WTC11 (cell line): ENCODE measurements around the gene NFATC2. TPM values are rescaled to one million over a fixed set of nuclear protein-coding genes. Genes with fewer than 3 reads are reported as not detected.

ENCODE experiments used
- ATAC-seq: fragments of 200-7000 bp; cut with Tn5 transposase; 2 replicates; pipeline ENCODE4 v1.10.0; 2021; ENCODE audit warnings: mild to moderate bottlenecking, moderate library complexity
- CTCF ChIA-PET: fragments of 300-600 bp; sonication (Branson Sonifier 250); formaldehyde crosslinking; loops from one replicate; lab custom pipeline; 2021; ENCODE audit warnings: antibody characterized with exemption; lab: Charles Lee
- POLR2A ChIA-PET: fragments of 350-600 bp; sonication (Branson Sonifier 250); formaldehyde crosslinking; loops from one replicate; lab custom pipeline; 2021; ENCODE audit warnings: antibody characterized with exemption; lab: Charles Lee
- DNase-seq: peaks from one replicate; pipeline ENCODE4 v3.0.0; 2021; ENCODE audit warnings: low spot score
- H3K27ac Mint-ChIP-seq: 2 replicates; pipeline ENCODE4 v1.8.0; 2021; ENCODE audit warnings: mixed read lengths
- H3K27me3 Mint-ChIP-seq: 2 replicates; pipeline ENCODE4 v1.8.0; 2021; ENCODE audit warnings: low read depth, mild to moderate bottlenecking, moderate library complexity, mixed read lengths
- H3K36me3 Mint-ChIP-seq: 2 replicates; pipeline ENCODE4 v1.8.0; 2021; ENCODE audit warnings: mixed read lengths
- H3K4me1 Mint-ChIP-seq: 2 replicates; pipeline ENCODE4 v1.8.0; 2022; ENCODE audit warnings: mixed read lengths
- H3K4me3 Mint-ChIP-seq: 2 replicates; pipeline ENCODE4 v1.8.0; 2021; ENCODE audit warnings: mild to moderate bottlenecking, moderate library complexity, mixed read lengths
- H3K9me3 Mint-ChIP-seq: 2 replicates; pipeline ENCODE4 v1.8.0; 2021; ENCODE audit warnings: mixed read lengths
- ATF1 ChIP-seq: sonication (generic); formaldehyde crosslinking; IDR thresholded peaks from 2 replicates; pipeline ENCODE4 v1.8.1; 2023; ENCODE audit warnings: mild to moderate bottlenecking, moderate library complexity, missing genetic modification reagents
- EMX1 ChIP-seq: fragments of 250-450 bp; sonication (Bioruptor Pico); IDR thresholded peaks from 2 replicates; pipeline ENCODE4 v1.8.0; 2021; ENCODE audit warnings: mild to moderate bottlenecking
- NR1H2 ChIP-seq: sonication (generic); formaldehyde crosslinking; IDR thresholded peaks from 2 replicates; pipeline ENCODE4 v1.9.0; 2021; ENCODE audit warnings: mild to moderate bottlenecking, moderate library complexity, missing genetic modification reagents
- NR2C2 ChIP-seq: sonication (generic); formaldehyde crosslinking; IDR thresholded peaks from 2 replicates; pipeline ENCODE4 v1.8.0; 2022; ENCODE audit warnings: mild to moderate bottlenecking, missing genetic modification reagents
- RORB ChIP-seq: fragments of 250-450 bp; sonication (Bioruptor Pico); IDR thresholded peaks from 2 replicates; pipeline ENCODE4 v1.9.0; 2021; ENCODE audit warnings: mild to moderate bottlenecking
- SOX15 ChIP-seq: fragments of 250-450 bp; sonication (Bioruptor Pico); IDR thresholded peaks from 2 replicates; pipeline ENCODE4 v1.9.0; 2021; ENCODE audit warnings: mild to moderate bottlenecking
- TEAD1 ChIP-seq: sonication (generic); formaldehyde crosslinking; IDR thresholded peaks from 2 replicates; pipeline ENCODE4 v1.8.0; 2022; ENCODE audit warnings: mild to moderate bottlenecking, missing genetic modification reagents
- TEAD4 ChIP-seq: sonication (generic); formaldehyde crosslinking; IDR thresholded peaks from 2 replicates; pipeline ENCODE4 v1.8.0; 2022; ENCODE audit warnings: mild to moderate bottlenecking, missing genetic modification reagents
- ZNF423 ChIP-seq: fragments of 250-450 bp; sonication (Bioruptor Pico); IDR thresholded peaks from 2 replicates; pipeline ENCODE4 v2.1.2; 2022; ENCODE audit warnings: mild to moderate bottlenecking, moderate library complexity
- ZNF671 ChIP-seq: fragments of 250-450 bp; sonication (Bioruptor Pico); IDR thresholded peaks from 2 replicates; pipeline ENCODE4 v1.8.0; 2021; ENCODE audit warnings: mild to moderate bottlenecking
- total RNA-seq: library from RNA; stranded (reverse); gene quantifications from 3 replicates; pipeline ENCODE4 v1.2.3, GENCODE V29; 2021
- TF ChIP-seq, protein P1 (sequence below): sonication (generic); formaldehyde crosslinking; IDR thresholded peaks from 2 replicates; pipeline ENCODE4 v1.8.0; 2022; ENCODE audit warnings: missing genetic modification reagents
- TF ChIP-seq, protein P2 (sequence below): sonication (generic); formaldehyde crosslinking; IDR thresholded peaks from 2 replicates; pipeline ENCODE4 v1.8.1; 2022; ENCODE audit warnings: low read depth, missing genetic modification reagents, borderline replicate concordance
- TF ChIP-seq, protein P3 (sequence below): sonication (generic); formaldehyde crosslinking; IDR thresholded peaks from 2 replicates; pipeline ENCODE4 v1.8.1; 2022; ENCODE audit warnings: mild to moderate bottlenecking, missing genetic modification reagents, moderate library complexity, borderline replicate concordance
- TF ChIP-seq, protein P4 (sequence below): sonication (generic); formaldehyde crosslinking; IDR thresholded peaks from 2 replicates; pipeline ENCODE4 v1.8.1; 2023; ENCODE audit warnings: mild to moderate bottlenecking, missing genetic modification reagents, moderate library complexity
- TF ChIP-seq, protein P5 (sequence below): sonication (generic); formaldehyde crosslinking; conservative IDR thresholded peaks from 2 replicates; pipeline ENCODE4 v1.8.1; 2022; ENCODE audit warnings: mild to moderate bottlenecking, missing genetic modification reagents

NFATC2 gene
- total RNA-seq, 1 experiment from 2014 or later: 1.7 TPM

DNA sequence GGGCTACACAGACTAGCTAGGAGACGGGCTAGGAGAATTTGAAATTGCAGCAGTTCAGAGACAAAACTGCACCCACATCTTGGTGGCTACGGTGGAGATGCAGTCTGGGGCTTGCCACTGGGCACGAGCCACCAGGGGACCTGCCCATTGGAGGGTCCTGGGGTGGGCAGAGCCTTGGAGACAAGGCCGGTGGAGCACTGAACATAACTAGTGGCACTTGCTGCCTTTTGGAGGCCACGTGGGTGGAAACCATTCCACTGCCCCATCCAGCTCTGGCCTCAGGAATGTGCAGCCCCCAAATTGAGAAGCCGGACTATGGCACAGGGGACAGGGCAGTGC is 113.4 kb downstream of the NFATC2 start (continued):
- TF ChIP-seq, protein P1, sequence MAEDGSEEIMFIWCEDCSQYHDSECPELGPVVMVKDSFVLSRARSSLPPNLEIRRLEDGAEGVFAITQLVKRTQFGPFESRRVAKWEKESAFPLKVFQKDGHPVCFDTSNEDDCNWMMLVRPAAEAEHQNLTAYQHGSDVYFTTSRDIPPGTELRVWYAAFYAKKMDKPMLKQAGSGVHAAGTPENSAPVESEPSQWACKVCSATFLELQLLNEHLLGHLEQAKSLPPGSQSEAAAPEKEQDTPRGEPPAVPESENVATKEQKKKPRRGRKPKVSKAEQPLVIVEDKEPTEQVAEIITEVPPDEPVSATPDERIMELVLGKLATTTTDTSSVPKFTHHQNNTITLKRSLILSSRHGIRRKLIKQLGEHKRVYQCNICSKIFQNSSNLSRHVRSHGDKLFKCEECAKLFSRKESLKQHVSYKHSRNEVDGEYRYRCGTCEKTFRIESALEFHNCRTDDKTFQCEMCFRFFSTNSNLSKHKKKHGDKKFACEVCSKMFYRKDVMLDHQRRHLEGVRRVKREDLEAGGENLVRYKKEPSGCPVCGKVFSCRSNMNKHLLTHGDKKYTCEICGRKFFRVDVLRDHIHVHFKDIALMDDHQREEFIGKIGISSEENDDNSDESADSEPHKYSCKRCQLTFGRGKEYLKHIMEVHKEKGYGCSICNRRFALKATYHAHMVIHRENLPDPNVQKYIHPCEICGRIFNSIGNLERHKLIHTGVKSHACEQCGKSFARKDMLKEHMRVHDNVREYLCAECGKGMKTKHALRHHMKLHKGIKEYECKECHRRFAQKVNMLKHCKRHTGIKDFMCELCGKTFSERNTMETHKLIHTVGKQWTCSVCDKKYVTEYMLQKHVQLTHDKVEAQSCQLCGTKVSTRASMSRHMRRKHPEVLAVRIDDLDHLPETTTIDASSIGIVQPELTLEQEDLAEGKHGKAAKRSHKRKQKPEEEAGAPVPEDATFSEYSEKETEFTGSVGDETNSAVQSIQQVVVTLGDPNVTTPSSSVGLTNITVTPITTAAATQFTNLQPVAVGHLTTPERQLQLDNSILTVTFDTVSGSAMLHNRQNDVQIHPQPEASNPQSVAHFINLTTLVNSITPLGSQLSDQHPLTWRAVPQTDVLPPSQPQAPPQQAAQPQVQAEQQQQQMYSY: no peak

DNA sequence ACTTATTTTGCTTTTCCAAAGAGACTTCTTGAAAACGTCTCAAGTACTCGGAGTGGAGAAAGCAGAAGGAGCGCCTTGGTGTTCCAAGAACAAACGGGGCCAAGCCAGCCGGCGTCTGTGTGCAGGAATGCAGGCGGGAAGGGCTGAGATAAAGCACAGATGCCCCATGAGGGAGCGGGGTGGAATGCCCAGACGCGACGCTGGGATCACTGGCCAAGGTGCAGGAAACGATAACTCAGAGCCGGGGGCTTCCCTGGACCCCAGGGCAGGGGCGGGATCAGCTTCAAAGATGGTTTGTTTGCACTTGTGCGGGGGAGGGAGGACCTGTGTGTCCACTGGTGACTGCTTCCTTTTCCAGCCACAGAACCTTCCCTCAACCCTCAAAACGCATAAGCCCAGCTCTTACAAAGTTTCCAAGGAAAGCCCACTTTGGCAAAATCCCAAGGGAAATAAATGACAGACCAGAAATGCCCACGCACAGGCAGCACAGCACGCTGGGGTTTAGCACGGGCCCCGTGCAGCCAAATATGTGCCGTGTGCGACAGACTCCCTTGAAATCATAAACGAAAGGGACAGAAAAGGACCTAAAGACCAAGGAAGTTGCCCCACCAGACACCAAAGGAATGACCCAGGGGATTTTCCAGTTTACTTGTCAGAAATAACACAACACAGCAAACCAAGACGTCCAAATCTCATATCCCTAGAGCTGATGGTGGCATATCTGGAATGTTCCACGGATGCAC is 113.9 kb downstream of the NFATC2 start:
- no peaks in the 10 kb centered on the region for H3K27me3 Mint-ChIP-seq
- POLR2A ChIA-PET: no interaction called here
- H3K36me3 Mint-ChIP-seq: no peaks in the 10 kb centered on the region
- peak; percentile 43 for DNase-seq
- no peak overlapping the region for H3K4me3 Mint-ChIP-seq
- no peak for TF ChIP-seq NR1H2 (CRISPR knock-in tag)
- TF ChIP-seq, protein P2, sequence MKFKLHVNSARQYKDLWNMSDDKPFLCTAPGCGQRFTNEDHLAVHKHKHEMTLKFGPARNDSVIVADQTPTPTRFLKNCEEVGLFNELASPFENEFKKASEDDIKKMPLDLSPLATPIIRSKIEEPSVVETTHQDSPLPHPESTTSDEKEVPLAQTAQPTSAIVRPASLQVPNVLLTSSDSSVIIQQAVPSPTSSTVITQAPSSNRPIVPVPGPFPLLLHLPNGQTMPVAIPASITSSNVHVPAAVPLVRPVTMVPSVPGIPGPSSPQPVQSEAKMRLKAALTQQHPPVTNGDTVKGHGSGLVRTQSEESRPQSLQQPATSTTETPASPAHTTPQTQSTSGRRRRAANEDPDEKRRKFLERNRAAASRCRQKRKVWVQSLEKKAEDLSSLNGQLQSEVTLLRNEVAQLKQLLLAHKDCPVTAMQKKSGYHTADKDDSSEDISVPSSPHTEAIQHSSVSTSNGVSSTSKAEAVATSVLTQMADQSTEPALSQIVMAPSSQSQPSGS (CRISPR knock-in tag): no peak
- TF ChIP-seq TEAD4 (CRISPR knock-in tag): no peak
- TF ChIP-seq, protein P3, sequence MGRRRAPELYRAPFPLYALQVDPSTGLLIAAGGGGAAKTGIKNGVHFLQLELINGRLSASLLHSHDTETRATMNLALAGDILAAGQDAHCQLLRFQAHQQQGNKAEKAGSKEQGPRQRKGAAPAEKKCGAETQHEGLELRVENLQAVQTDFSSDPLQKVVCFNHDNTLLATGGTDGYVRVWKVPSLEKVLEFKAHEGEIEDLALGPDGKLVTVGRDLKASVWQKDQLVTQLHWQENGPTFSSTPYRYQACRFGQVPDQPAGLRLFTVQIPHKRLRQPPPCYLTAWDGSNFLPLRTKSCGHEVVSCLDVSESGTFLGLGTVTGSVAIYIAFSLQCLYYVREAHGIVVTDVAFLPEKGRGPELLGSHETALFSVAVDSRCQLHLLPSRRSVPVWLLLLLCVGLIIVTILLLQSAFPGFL (CRISPR knock-in tag): 0 out of 2 replicates have a peak, but pooled peaks have one; percentile 12
- TF ChIP-seq ZNF423 (CRISPR knock-in tag): no peak
- TF ChIP-seq ATF1: no peak
- TF ChIP-seq, all 79 proteins: peak for 1
- no peak; the same call in 1 of the 2 replicates for ATAC-seq
- H3K27ac Mint-ChIP-seq: no peak overlapping the region
- no peaks in the 10 kb centered on the region for H3K9me3 Mint-ChIP-seq
- peaks cover 48% of the 10 kb centered on the region for H3K4me1 Mint-ChIP-seq
- CTCF ChIA-PET: interaction anchor here (0.6 to 1.3 kb wide), 5 partner anchors 28 to 497 kb away, joined by 3 to 4 read pairs (median 3); partner anchors contain the start of gene ADNP

DNA sequence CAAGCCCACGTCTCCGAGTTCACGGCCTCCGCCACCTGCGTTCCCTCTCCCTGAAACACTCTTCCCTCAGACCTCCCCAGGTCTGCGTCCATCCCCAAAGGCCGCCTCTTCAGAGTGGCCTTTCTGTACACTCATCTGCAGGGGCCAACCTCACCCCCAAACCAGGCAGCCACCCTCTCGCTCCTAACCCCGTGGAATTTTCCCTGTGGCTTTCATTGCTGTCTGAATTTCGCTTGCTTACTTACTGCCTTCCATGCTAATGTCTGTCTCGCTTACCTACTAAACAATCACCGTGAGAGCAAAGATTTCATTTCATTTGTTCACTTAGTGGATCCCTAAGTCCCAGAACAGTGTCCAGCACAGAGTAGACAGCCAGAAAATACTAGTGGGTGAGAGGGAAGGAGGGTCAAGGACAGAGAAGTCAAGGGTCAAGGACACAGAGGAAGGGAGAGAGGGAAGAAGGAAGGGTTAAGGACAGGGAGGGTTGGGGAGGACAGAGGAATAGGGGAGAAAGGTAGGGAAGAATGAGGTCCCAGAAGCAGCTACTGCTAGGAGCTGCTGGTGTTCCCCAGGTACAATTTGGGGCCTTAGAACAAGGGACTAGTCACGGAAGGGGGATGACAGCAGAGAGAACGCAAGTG is 114.7 kb downstream of the NFATC2 start:
- no peaks in the 10 kb centered on the region for H3K9me3 Mint-ChIP-seq
- no peak for ATAC-seq
- H3K36me3 Mint-ChIP-seq: no peaks in the 10 kb centered on the region
- H3K4me1 Mint-ChIP-seq: peaks cover 52% of the 10 kb centered on the region
- TF ChIP-seq TEAD1 (CRISPR knock-in tag) (no peak), NR2C2 (CRISPR knock-in tag) (no peak), TEAD4 (CRISPR knock-in tag) (no peak), RORB (CRISPR knock-in tag) (no peak), SOX15 (no peak), ZNF671 (CRISPR knock-in tag) (no peak), ZNF423 (CRISPR knock-in tag) (no peak), EMX1 (CRISPR knock-in tag) (no peak)
- TF ChIP-seq, protein P4, sequence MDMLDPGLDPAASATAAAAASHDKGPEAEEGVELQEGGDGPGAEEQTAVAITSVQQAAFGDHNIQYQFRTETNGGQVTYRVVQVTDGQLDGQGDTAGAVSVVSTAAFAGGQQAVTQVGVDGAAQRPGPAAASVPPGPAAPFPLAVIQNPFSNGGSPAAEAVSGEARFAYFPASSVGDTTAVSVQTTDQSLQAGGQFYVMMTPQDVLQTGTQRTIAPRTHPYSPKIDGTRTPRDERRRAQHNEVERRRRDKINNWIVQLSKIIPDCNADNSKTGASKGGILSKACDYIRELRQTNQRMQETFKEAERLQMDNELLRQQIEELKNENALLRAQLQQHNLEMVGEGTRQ (CRISPR knock-in tag): no peak
- TF ChIP-seq, protein P5, sequence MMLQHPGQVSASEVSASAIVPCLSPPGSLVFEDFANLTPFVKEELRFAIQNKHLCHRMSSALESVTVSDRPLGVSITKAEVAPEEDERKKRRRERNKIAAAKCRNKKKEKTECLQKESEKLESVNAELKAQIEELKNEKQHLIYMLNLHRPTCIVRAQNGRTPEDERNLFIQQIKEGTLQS (CRISPR knock-in tag): no peak
- no peak overlapping the region; the same call in 1 of the 2 replicates for H3K27ac Mint-ChIP-seq
- DNase-seq: no peak
- H3K27me3 Mint-ChIP-seq: no peaks in the 10 kb centered on the region
- POLR2A ChIA-PET: no interaction called here
- H3K4me3 Mint-ChIP-seq: no peak overlapping the region
- CTCF ChIA-PET: interaction anchor here (0.6 to 1.2 kb wide), 3 partner anchors 167 to 496 kb away, joined by 3 to 4 read pairs (median 3); partner anchors contain the start of gene ADNP
